SK-N-SH treated with all-trans-retinoic acid at 6 μM for 48 hours (cell line): ENCODE results near the gene TRABD.

Source experiments
- ARNTL ChIP-seq: fragments of 450-650 bp; formaldehyde crosslinking; IDR thresholded peaks from 2 replicates; pipeline ENCODE4 v1.5.0; 2020; ENCODE audit warnings: low read depth, mild to moderate bottlenecking, moderate library complexity, borderline replicate concordance
- ISL1 ChIP-seq: fragments of 250-450 bp; sonication (Bioruptor Pico); IDR thresholded peaks from 2 replicates; pipeline ENCODE4 v2.1.2; 2022; ENCODE audit warnings: mild to moderate bottlenecking, moderate library complexity
- OSR1 ChIP-seq: fragments of 250-450 bp; sonication (Bioruptor Pico); IDR thresholded peaks from 2 replicates; pipeline ENCODE4 v1.8.0; 2022; ENCODE audit warnings: moderate library complexity, mild to moderate bottlenecking, inconsistent platforms
- RARB ChIP-seq: fragments of 250-450 bp; sonication (Bioruptor Pico); IDR thresholded peaks from 2 replicates; pipeline ENCODE4 v1.8.0; 2021; ENCODE audit warnings: mild to moderate bottlenecking, moderate library complexity
- TCF4 ChIP-seq: fragments of 250-450 bp; sonication (Bioruptor Pico); IDR thresholded peaks from 2 replicates; pipeline ENCODE4 v1.8.0; 2021; ENCODE audit warnings: mild to moderate bottlenecking, moderate library complexity, borderline replicate concordance
- TOX ChIP-seq: fragments of 250-450 bp; sonication (Bioruptor Pico); IDR thresholded peaks from 2 replicates; pipeline ENCODE4 v1.8.0; 2021; ENCODE audit warnings: mild to moderate bottlenecking, moderate library complexity, borderline replicate concordance
- ZFP30 ChIP-seq: fragments of 450-650 bp; formaldehyde crosslinking; IDR thresholded peaks from 2 replicates; pipeline ENCODE4 v1.5.0; 2022; ENCODE audit warnings: mild to moderate bottlenecking, moderate library complexity
- TF ChIP-seq, protein P1 (sequence below): fragments of 250-450 bp; sonication (Bioruptor Pico); IDR thresholded peaks from 2 replicates; pipeline ENCODE4 v1.8.0; 2021; ENCODE audit warnings: low read depth, mild to moderate bottlenecking, moderate library complexity, borderline replicate concordance
- TF ChIP-seq, protein P2 (sequence below): fragments of 250-450 bp; sonication (Bioruptor Pico); IDR thresholded peaks from 2 replicates; pipeline ENCODE4 v1.5.1; 2020; ENCODE audit warnings: low read depth, mild to moderate bottlenecking, moderate library complexity
- TF ChIP-seq, protein P3 (sequence below): fragments of 250-450 bp; sonication (Bioruptor Pico); IDR thresholded peaks from 2 replicates; pipeline ENCODE4 v1.8.0; 2020; ENCODE audit warnings: mild to moderate bottlenecking, moderate library complexity, borderline replicate concordance

DNA sequence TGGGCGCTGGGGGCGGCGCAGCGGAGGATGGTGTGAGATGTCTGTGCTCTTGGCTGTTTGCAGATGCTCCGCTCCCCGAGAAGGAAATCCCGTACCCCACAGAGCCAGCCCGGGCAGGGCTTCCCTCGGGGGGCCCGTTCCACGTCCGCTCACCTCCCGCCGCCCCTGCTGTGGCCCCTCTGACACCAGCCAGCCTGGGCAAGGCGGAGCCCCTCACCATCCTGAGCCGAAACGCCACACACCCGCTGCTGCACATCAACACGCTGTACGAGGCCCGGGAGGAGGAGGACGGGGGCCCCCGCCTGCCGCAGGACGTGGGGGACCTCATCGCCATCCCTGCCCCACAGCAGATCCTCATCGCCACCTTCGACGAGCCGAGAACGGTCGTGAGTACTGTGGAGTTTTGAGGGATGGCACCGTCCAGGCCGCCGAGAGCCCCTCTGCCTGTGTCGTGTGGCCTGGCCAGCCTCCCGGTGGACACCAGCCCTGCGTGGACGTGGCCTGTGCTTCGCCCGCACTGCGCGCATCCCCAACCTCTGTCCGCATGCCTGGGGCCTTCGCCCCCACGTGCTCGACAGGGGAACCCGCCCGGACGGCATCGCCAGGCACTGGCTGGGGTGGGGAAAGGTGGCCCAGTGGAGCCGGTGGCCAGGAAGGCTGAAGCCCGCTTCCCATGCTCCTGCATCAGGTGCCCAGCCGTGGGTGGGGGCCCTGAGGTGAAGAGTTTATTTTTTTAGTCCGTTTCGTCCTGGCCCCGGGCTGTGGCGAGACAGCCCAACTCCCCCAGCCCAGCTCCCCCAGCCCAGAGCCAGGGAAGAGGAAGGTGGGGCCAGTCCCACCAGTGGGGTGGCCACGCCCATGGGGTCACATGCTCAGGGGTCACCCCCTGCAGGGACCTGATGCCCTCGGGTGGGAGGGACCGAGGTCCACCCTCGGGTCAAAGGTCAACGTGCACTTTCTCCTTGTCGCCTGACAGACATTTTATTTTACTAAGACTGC is 6.5 kb upstream of the TRABD start:
- TF ChIP-seq ZFP30 (no peak), ARNTL (CRISPR knock-in tag) (no peak), RARB (CRISPR knock-in tag) (no peak), TCF4 (no peak), ISL1 (CRISPR knock-in tag) (no peak), OSR1 (CRISPR knock-in tag) (no peak), TOX (CRISPR knock-in tag) (no peak)
- TF ChIP-seq, protein P1, sequence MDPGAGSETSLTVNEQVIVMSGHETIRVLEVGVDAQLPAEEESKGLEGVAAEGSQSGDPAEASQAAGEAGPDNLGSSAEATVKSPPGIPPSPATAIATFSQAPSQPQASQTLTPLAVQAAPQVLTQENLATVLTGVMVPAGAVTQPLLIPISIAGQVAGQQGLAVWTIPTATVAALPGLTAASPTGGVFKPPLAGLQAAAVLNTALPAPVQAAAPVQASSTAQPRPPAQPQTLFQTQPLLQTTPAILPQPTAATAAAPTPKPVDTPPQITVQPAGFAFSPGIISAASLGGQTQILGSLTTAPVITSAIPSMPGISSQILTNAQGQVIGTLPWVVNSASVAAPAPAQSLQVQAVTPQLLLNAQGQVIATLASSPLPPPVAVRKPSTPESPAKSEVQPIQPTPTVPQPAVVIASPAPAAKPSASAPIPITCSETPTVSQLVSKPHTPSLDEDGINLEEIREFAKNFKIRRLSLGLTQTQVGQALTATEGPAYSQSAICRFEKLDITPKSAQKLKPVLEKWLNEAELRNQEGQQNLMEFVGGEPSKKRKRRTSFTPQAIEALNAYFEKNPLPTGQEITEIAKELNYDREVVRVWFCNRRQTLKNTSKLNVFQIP (CRISPR knock-in tag): no peak
- TF ChIP-seq, protein P2, sequence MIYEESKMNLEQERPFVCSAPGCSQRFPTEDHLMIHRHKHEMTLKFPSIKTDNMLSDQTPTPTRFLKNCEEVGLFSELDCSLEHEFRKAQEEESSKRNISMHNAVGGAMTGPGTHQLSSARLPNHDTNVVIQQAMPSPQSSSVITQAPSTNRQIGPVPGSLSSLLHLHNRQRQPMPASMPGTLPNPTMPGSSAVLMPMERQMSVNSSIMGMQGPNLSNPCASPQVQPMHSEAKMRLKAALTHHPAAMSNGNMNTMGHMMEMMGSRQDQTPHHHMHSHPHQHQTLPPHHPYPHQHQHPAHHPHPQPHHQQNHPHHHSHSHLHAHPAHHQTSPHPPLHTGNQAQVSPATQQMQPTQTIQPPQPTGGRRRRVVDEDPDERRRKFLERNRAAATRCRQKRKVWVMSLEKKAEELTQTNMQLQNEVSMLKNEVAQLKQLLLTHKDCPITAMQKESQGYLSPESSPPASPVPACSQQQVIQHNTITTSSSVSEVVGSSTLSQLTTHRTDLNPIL (CRISPR knock-in tag): no peak
- TF ChIP-seq, protein P3, sequence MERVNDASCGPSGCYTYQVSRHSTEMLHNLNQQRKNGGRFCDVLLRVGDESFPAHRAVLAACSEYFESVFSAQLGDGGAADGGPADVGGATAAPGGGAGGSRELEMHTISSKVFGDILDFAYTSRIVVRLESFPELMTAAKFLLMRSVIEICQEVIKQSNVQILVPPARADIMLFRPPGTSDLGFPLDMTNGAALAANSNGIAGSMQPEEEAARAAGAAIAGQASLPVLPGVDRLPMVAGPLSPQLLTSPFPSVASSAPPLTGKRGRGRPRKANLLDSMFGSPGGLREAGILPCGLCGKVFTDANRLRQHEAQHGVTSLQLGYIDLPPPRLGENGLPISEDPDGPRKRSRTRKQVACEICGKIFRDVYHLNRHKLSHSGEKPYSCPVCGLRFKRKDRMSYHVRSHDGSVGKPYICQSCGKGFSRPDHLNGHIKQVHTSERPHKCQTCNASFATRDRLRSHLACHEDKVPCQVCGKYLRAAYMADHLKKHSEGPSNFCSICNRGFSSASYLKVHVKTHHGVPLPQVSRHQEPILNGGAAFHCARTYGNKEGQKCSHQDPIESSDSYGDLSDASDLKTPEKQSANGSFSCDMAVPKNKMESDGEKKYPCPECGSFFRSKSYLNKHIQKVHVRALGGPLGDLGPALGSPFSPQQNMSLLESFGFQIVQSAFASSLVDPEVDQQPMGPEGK (CRISPR knock-in tag): no peak
